Inflammatory macrophage treated with lipopolysaccharide for 1 hour (primary cell): Measurements from ENCODE around the gene EGR2.
"Not testable (repeated sequence)": the region's sequence is repeated elsewhere in the genome, so short reads cannot be mapped to it uniquely, and the experiment has no call there.

Experiments
- DNase-seq, 2 donors: peaks; one replicate each; pipeline ENCODE4 v3.0.0-alpha.2; 2020 to 2022

Gene EGR2

DNA sequence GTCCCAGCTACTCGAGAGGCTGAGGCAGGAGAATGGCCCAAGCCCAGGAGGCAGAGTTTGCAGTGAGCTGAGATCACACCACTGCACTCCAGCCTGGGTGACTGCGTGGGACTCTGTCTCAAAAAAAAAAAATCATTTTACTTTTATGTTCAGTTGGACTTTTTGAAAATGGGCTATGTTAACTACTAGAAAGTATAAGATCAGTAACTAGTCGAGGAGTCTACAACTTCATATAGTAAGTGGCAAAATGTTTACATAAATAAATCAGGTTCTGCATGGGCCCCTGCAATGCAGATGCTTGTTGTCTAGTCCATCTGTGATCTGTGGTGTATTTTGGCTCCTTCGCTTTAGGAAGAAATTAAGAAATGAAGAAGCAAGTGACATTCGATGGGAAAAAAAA lies 23.9 kb downstream of the EGR2 start:
- no peak for DNase-seq

DNA sequence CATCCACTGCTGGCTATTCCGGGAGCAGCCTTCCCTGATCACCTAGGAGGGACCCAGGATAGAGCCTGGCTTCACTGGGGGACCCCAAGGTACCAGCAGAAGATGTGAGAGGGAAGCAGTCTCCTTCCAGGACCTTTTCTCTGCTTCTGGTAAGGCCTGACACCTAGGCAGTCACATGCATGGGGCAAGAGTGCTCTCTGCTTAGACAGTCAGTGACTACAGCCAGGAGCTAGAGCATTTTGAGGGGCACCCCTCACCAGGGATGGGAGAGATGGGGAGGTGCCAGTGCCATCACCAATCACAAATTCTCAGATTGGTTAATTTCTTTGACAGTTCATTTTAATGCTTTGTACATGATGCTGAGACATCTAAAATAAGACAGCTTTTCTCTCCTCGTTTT lies 25.6 kb downstream of the EGR2 start:
- DNase-seq, result no peak

DNA sequence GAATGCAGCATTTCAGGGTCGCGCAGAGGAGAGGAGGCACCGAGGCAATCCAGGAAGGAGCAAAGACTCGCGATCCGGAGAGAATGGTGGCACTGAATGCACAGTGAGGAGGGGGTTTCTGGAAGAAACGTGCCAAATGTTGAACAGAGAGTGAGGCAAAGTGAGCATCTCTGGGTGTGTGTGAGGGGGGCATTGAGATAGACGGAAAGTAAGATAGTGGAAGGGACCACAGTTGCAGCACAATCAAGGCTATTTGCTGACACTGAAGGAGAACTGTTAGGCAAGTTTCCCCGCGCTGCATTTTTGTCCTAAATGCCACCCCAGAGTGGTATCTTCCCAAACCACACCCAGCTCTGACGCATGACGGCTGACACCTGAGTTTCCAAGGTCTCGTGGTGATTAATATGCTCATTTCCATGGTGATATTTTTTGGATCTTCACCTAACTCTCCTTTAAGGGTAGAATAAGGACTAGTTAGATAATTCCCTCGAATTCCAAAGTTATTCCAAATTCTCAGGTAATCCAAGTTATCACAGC lies 26.1 kb downstream of the EGR2 start:
- no peak for DNase-seq

DNA sequence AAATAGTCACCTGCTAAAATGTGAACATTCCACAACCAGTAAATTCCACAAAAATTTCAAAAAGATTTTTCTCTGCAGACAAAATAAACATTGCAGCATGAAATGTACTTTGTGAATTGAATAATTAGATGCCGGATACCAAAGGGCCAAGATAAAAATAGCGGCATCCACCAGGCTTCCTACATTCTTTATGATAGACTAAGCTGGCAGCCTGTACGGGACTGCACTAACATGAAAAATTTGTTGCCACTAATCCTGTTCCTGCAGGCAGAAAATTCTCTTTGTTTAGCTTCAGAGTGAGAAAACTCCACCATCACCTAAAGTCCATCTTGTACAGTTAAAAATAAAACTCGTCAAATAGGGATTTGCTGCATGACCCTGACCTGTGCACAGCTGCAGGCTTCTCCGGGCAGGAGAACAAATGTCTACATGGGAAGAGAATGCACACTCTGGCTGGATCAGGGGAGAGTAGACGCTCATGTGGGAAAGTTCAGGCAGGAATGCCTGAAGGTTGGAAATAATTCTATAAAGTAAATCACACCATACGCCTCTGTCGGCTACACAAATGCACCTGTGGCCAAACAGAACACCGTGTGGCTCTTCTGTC lies 27.2 kb downstream of the EGR2 start:
- DNase-seq, result no peak

DNA sequence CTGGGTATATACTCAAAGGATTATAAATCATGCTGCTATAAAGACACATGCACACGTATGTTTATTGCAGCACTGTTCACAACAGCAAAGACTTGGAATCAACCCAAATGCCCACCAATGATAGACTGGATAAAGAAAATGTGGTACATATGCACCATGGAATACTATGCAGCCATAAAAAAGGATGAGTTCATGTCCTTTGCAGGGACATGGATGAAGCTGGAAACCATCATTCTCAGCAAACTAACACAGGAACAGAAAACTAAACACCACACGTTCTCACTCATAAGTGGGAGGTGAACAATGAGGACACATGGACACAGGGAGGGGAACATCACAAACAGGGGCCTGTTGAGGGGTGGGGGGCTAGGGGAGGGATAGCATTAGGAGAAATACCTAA lies 27.9 kb downstream of the EGR2 start:
- not testable (repeated sequence) for DNase-seq

GRCh38 chr10:62784537-62784936 lies 31.6 kb downstream of the EGR2 start:
- not testable (repeated sequence) for DNase-seq

- peak; percentile 92 to 98 for DNase-seq
These were observed 36.5 kb downstream of the EGR2 start for GRCh38 chr10:62779487-62780248.

GRCh38 chr10:62778125-62778524 lies 38.0 kb downstream of the EGR2 start:
- DNase-seq, result no peak

GRCh38 chr10:62772186-62772974 lies 43.8 kb downstream of the EGR2 start:
- peak; percentile 83 to 89 for DNase-seq

- no peak for DNase-seq
These were observed 46.5 kb downstream of the EGR2 start for GRCh38 chr10:62769574-62770242.

- no peak for DNase-seq
These were observed 49.8 kb downstream of the EGR2 start for GRCh38 chr10:62766386-62766785.

DNA sequence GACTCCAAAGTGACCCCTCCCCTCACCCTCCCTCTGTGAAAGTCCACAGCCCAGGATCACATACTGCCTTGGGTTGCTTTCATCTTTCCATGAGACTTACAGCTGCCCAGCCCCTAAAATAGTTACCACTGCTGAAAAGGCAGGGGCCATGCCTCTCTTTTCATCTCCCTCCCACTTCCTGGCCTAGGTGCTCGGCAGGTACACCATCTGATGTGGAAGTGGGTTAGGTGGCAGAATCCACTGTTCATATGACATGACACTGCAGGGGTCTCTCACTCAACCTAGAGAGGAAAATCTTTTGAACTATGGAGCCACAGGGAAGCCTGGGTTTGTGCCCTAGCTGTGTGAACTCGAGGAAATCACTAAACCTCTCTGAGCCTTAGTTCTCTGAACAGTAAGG lies 50.4 kb downstream of the EGR2 start:
- DNase-seq, result no peak

- no peak for DNase-seq
These were observed 52.2 kb downstream of the EGR2 start for GRCh38 chr10:62764011-62764410.

- no peak for DNase-seq
These were observed 53.0 kb downstream of the EGR2 start for GRCh38 chr10:62763155-62763554.
